SIG-M5 treated with dmso at 0.1 percent for 504 hours (cell line): ENCODE results near the gene MED25.
A peak's percentile ranks its signal among the peaks of the same experiment; 100 is the strongest.

Experiments
- DNase-seq: peaks from one replicate; lab custom pipeline; 2025; ENCODE audit not compliant: unreplicated experiment; lab: John Stamatoyannopoulos, UW

The MED25 gene

DNA sequence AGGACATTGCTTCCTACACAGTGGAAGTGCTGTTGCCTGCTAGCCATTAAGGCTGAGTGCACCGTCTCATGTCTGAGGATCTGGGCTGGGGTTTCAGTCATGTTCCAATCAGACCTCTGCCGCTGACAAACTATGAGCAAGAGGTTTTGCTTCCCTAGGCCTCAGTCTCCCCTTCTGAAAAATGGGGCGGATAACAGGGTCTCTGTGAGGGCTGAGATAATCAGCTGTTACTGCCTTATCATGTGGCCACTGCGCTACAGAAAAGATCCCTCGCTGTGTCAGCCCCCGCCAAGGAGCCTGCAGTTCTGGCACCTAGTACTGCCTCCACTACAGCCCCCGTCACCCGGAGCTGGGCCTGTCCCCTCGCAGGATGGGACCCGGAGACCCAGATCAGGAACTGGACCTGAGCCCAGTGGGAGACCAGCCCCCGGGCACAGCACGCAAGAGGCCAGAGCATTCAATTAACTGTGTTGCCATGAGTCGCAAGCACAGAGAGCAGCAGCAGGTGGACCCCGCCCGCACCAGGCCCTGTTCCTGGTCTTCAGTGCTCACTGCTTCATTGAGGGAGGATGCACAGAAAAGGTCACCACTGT, 52.3 kb downstream of the MED25 start:
- no peak for DNase-seq

DNA sequence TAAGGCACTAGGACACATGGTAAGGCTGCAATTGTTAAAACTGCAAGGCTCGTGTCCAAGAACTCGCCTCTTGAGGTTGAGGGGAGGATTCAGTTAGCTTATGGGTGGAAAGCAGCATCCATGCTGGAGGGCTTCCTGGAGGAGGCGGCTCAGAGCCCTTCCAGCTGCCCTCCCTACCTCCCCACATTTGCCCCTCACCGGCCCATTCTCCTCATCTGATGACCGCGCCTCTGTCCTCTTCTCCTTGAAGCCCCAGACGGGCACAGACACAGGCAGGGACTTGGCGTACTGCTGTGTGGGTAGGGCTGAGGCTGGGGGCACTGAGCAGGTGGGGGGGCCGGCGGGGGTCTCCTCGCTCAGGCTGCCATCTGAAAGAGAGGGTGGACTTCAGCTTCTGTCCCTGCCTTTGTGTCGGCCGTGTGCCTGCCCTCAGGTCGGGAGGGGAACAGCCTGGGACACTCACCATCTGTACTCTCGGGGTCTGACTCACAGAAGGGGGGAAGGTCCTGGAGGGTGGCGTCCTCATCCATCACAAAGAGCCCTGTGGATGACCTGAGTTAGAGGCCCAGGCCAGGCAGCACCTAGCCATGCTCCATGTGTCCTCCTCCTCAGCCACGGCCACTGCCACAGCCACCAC, 53.4 kb downstream of the MED25 start:
- DNase-seq = no peak

DNA sequence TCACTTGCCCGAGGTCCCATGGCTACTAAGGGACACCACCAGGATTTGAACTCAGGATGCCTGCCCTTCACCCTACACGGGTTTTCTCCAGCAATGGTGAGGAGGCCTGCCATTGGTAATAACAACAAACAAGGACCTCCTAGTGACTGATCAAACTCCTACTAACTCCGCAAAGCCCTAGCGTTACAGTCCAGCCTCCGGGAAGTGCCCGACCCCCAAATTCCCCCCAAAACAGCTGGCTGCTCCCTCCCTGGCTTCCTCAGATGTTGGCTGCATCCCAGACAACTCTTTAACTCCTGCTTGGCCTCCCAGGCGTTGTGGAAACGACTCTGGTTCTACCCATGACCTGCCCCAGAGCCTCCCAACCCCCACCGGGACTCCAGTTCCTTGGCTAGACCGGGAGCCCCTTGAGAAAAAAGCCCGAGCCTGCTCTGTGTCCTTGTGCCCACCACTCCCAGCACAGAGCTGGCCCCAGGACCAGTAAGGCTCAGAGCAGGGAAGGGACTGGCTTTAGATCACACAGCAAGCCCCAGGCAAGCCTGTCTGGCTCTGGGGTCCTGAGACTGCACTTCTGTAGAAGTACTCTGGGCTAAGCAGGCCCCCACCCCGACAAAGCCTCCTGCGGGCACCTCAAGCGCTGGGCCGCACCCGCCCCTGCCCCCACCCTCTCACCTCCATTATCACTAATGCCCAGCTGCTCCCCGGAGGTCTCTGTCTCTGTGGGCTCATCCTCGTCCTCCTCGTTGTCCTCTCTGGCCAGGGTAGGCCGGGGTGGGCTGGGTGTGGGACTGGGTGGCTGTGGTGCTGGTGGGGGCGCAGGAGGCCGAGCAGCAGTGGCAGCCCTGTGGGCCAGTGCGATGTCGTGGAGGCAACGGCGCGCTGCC, 54.4 kb downstream of the MED25 start:
- DNase-seq = no peak

DNA sequence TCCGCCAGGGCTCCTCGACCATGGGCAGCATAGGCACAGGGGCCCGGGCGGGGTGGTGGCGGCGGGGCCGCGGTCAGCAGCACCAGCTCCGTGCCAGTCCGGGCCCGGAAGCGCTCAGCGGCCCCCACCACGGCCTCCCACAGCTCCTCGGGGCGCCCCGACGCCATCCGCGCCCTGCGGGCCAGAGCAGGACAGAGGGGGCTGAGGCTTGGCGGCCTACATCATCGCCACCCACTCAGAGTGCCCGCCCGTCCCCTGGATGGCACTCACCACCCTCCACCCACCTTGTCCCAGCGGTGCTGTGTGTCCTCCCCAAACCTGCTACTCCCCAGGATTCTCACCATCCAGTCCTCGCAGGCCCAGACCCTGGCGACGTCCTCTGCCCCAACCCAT, 55.0 kb downstream of the MED25 start:
- no peak for DNase-seq

DNA sequence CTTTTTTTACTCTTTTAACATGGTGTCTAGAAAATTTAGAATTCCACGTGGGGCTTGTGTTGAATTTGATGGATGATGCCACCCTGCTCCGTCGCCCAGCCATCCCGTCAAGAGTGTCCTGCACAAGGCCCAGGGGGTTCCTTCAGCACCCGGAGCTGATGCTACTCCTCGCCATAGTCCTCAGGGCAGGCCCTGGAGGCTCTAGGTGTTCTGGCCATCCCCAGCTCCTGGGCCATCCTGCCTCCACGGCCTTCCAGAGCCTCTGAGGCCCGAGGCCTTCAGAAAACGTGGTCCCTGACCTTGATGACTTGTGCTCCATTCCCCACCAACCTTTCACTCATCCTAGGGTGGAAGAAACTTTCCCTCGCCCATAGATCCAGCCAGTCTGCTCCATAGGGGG, 55.7 kb downstream of the MED25 start:
- DNase-seq = no peak

DNA sequence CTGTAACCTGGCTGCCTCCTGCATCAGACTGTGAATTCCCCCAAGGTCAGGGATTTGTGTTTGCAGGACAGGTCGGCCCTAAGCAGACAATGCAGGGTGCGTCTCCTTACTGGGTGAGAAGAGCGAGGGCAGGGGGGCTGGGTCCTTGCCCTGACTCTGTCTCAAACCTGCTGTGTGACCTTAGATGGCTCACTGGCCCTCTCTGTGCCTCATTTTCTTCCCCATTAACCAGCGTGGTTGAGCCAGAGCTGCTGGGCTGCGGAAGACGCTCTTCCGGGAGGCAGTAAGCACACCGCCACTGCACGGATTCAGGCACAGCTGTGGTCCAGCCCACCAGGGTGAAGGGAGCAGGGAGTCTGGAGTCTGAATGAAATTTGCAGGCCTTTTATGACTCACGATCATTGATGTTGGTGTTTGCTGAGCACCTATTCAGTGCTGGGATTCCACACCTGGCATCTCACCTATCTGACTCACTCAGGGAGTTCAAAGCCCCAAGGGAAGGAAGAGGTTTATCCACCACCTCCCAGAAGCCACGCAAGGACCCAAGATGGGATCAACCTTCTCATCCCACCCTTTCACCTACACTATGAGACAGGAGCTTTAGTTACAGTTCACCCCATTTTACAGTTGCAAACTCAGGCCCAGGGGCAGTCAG, 56.5 kb downstream of the MED25 start:
- no peak for DNase-seq

DNA sequence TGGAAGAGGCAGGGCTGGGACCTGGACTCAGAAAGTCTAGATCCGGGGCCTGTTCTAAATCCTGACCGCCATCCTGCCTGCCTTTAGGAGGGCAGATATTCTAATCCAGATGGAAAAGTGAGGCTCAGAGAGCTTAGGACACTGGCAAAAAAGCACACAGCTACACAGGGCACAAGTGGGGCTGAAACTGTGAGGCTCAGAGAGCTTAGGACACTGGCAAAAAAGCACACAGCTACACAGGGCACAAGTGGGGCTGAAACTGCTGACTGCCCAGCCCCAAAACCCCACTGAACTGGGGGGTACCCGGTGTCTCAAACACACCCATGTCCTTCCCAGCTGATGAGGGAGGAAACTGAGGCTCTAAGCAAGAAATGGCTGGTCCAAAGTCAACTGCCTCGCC, 57.1 kb downstream of the MED25 start:
- DNase-seq = no peak

DNA sequence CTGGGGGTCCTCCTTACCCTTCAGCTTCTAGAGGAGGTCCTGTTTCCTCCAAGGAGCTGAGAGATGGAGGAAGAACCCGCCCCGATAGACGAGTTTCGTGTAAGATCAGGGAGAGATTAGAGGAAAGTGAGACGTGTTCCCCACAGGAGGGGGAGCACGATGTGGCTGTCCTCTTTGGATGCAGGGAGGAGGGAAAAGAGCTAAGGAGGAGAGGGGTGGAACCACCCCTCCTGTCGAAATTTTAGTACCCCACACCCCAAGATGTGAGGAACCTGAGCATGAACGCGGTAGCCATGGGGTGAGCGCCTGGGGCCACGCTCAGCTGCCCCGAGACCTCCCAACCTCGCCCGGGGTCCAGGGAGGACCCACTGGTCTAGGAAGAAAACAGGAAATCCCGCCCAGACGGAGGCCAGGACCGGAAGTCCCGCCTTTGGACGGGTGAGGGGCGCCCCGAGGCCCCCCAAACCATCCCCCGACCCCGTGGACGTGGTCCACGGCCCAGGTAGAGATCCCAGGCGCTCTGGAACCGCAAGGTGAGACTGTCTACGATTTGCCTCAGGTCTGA, 57.9 kb downstream of the MED25 start:
- DNase-seq = peak; percentile 36

DNA sequence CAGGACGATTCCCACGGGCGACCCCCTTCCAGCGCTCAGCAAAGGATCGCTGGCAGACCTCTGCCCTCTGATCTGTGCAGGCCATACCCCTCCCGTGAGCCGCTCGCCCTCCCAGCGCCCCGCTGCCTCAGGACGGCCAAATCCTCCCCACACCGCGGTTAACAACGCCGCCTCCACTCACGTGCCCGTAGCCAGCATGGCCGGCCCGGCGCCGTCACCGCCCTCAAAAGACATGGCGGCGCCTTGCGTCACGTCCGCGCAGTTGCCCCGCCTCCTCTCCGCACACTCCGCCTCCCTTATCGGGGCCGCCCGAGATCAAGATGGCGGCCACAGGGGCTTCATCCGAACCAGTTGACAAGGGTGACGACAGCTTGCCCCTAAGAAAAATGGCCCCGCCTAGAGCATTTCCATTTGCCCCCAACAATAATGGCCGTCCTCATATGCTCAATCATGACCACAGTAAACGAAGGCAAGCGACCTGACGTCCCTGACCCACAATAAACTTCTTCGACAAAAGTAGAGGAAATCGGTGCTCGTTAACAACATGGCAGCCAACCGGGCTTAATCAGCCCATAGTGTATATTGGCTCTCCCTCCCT, 58.4 kb downstream of the MED25 start:
- peak; percentile 97 for DNase-seq

DNA sequence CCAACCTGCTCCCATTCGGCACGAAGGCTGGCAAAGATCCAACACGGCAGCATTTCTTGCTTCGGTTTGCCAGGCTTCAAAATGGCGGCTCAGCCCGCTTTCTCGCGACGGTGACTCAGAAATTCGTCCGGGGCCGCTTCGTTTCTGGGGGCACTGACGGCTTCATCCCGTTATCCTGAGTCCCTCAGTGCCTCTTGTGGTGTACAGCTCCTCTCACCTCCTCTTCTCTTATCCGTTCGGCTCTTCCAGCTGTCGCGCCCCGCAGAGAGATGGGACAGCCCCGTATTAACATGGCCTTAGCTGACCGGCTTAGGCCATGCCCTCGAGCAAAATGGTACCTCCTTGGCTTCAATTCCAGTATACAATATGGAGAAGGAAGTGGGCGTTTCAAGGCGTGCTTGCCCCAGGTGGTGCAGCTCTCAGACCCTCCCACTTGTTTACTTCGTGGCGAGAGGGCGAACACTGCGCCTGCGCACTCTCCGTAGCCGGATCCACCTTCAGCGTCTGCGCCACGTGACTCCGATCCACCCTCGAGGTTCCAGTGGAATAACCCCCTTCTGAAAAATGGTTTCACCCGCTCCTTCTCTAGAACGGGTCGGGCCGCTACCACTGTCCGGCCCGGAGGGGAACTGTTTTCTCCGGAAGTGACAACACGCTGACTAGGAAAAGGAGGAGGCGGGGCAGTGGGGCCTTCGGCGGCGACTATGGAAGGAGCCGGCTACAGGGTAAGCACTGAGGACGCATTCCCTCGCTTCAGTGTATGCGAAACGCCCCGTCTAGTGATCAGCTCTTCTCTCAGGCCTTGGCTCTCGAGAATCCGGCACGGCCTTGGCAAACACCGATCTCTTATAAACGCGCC, 59.2 kb downstream of the MED25 start, which contains the start of the genes AKT1S1 and TBC1D17:
TSS of gene AKT1S1 (minus strand) at position 336 of the 859 bp plus-strand sequence. CDS start 4,060 bp downstream, outside the sequence.
TSS of gene TBC1D17 (plus strand) at position 683 of the 859 bp plus-strand sequence. CDS start at position 705, 22 bp downstream.
- DNase-seq = peak; percentile 100

DNA sequence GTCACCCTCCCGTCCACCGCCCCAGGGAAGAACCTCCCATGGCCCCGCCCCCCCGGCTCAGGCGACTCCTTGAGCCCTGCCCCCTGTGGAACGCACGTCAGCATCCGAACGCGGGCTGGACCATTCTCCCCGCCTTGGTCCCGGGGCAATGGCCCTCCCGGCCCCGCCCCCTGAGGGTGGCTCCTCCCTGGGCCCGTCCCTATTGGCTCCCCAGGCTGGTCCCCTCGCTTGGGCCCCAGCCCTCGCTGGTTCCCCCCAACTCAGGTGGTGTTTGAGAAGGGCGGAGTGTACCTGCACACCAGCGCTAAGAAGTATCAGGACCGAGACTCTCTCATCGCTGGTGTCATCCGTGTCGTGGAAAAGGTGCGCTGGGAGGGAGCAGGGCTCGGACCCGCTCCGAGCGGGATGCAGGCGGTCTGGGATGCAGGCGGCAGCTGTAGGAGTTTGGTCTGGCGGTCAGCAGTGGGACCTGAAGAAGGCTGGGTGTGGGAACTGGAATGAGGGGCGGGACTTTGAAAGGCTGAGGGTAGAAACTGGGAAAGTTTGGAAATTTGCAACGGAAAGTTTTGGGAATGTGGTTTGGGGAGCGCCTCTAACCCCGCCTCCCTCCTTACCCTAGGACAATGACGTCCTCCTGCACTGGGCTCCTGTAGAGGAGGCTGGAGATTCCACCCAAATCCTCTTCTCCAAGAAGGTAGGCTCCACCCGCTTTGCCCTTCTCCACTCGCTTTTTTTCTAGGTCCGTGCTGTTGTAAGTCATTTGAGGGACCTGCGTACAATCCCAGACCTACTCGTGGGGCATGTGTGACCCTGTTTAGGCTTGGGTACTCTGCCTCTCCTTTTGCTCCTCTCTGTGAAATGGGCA, 60.0 kb downstream of the MED25 start:
- peak; percentile 93 for DNase-seq

DNA sequence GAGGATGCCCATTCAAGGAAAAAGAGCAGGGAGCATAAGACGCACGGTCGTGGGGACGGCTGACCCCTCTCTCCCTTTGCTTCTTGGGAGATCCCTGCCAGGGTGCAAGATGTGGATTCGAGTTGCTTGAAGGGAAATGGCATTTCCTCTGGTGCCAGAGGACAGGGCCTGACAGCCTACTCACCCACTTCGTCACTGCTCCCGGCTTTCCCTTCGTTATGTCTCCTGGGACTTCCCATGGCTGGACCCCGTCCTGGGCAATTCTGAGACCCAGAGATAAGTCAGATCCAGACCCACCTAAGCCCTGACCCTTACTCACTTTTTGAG, 60.6 kb downstream of the MED25 start:
- no peak for DNase-seq

DNA sequence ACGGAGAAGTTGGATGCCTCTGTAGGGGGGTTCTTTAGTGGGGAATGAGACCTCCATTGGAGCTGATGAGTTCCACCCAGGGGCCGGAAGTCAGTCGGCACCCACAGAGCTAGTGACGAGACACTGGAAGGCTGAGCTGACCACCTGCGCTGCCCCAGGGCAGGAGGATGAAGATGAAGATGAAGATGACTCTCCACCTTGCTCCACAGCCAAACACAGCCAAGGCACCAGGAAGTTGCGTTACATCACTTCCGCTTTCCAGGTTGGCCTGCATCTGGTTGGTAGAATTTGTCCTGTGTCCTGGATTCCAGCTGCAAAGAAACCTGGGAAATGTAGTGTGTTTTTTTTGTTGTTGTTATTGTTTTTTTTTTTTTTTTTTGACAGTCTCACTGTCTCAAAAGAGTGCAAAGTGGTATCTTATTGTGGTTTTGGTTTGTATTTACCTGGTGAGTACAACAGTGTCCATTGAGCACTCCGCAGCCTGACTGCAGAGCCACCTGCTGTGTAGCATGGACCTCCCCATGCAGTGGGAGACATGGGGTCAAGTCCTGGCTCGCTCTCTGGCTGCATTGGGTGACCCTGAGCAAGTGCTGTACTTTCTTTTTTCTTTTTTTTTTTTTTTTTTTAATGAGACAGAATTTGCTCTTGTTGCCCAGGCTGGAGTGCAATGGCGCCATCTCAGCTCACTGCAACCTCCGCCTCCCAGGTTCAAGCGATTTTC, 61.3 kb downstream of the MED25 start:
- DNase-seq = peak; percentile 43

DNA sequence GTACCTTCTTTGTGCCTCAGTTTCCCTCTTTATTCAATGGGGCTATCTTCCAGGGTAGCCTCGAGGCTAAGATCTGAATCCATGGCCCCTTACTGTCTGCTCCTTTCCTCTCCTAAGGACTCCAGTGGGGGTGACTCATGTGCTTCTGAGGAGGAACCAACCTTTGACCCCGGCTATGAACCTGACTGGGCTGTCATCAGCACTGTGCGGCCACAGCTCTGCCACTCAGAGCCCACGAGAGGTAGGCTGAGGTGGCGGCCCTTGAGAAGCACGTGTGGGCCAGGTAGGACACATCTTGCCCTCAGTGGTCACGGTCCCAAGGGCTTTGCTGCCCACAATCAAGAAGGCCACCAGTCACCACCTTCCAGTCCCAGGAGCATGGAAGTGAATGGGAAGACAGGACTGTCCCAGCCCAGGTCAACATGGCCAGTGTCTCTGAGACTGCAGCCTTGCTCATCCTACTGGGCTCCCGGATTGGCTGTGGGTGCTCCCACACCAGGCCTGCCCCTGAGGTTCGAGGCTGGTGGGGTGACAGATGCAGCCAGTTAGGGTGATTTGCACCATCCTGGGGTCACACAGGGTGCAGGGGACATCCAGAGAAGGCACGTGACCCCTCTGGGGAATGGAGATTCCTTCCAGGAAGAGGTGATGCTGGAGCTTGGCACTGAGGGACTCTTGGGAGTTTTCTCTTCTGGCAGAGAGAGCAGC, 62.2 kb downstream of the MED25 start:
- DNase-seq = no peak

DNA sequence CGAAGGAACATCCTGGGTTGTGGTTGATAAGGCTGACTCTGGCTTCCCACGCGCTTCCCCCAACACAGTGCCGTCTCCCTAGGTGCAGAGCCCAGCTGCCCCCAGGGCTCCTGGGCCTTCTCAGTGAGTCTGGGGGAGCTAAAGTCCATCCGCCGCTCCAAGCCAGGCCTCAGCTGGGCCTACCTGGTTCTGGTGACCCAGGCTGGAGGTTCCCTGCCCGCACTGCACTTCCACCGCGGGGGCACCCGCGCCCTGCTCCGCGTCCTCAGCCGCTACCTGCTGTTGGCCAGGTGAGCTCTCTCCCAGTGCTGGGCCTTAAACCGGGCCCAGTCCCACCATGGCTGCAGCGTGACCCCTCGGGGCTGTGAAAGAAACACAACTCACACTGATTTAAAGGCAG, 63.1 kb downstream of the MED25 start:
- no peak for DNase-seq

DNA sequence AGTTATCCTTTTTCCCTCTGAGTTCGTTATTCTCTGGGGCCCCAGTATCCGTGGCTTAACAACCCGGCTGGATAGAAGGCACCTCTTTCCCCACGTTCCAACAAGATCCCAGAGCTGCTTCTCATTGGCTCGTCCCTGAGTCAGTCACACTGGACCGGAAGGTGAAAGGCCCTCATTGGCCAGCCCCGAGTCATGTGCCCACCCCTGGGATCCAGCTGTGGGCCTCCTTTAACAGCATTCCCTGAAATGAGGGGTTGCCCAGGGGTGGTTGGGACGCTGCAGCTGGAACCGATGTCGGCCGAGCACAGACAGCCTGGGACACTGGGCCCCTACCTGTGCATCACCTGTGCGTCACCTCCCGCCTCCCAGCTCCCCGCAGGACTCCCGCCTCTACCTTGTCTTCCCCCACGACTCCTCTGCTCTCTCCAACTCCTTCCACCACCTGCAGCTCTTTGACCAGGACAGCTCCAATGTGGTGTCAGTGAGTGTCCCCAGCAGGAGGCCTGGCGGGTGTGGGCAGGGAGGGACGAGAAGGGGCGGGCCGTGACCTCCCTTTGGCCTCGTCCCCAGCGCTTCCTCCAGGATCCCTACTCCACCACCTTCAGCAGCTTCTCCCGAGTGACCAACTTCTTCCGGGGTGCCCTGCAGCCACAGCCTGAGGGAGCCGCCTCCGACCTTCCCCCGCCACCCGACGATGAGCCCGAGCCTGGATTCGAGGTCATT, 63.7 kb downstream of the MED25 start:
- no peak for DNase-seq

DNA sequence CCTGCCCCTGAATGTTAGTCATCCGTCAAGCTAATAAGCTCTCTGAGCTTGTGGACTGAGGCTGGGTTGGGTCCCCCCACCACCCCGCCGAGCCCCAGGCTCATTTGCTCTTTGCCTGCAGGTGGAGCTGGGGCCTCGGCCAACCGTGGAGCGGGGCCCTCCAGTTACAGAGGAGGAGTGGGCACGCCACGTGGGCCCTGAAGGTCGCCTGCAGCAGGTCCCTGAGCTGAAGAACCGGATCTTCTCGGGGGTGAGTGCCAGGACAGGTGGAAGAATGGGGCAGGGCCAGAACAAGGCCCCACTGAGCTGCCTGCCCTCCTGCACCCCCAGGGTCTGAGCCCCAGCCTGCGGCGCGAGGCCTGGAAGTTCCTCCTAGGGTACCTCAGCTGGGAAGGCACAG, 64.6 kb downstream of the MED25 start:
- no peak for DNase-seq
